Measurements from ENCODE around the gene DHTKD1. TPM values are rescaled to one million over a fixed set of nuclear protein-coding genes. Genes with fewer than 3 reads are reported as not detected.

Gene DHTKD1
- total and polyA plus RNA-seq, 10 of the 15 experiments (the other 5 are each of a cell fraction or from before 2014, with no cell fraction given), result 11.3 to 35.0 (median 26.9) TPM

- TF ChIP-seq CEBPZ (IDR thresholded peaks at IDR 0.05; ENCODE audit: low read depth, low read length), result no peak
- no peak for TF ChIP-seq TAF1 (IDR thresholded peaks at IDR 0.05; ENCODE audit: borderline replicate concordance, low read depth, low read length)
- no peak for TF ChIP-seq ZNF274 (IDR thresholded peaks at IDR 0.05; ENCODE audit: insufficient read depth, insufficient read length)
- no peak for TF ChIP-seq RAD21 (IDR thresholded peaks at IDR 0.05; ENCODE audit: insufficient read depth, low read depth, low read length)
- no peak for TF ChIP-seq NFYA (IDR thresholded peaks at IDR 0.05; ENCODE audit: borderline replicate concordance, low read depth, low read length)
- no peak for TF ChIP-seq ETV6 (conservative IDR thresholded peaks at IDR 0.05 in 1 of 2, IDR thresholded peaks at IDR 0.05 in 1 of 2; ENCODE audit: borderline replicate concordance in 1 of 2, low read depth in 1 of 2)
- peak; percentile 62 for TF ChIP-seq POLR2A (IDR thresholded peaks at IDR 0.05; ENCODE audit: low read depth, low read length)
- no peak for TF ChIP-seq NR2C1 (IDR thresholded peaks at IDR 0.05)
- no peak for TF ChIP-seq TCF12 (IDR thresholded peaks at IDR 0.05; ENCODE audit: low read depth, low read length)
- TF ChIP-seq, protein P1, sequence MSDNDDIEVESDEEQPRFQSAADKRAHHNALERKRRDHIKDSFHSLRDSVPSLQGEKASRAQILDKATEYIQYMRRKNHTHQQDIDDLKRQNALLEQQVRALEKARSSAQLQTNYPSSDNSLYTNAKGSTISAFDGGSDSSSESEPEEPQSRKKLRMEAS (IDR thresholded peaks at IDR 0.05; ENCODE audit: low read depth, low read length), result no peak
- TF ChIP-seq IKZF1 (conservative IDR thresholded peaks at IDR 0.05), result peak; percentile 54; the same call in 1 of the 2 replicates
- no peak for TF ChIP-seq E2F8 (IDR thresholded peaks at IDR 0.05; ENCODE audit: low read depth, partially characterized antibody)
- TF ChIP-seq IKZF2 (IDR thresholded peaks at IDR 0.05), result no peak
- TF ChIP-seq POLR2AphosphoS5 (IDR thresholded peaks at IDR 0.05; ENCODE audit: low read length), result peak; percentile 38; the same call in 1 of the 2 replicates
- no peak for TF ChIP-seq MYB (IDR thresholded peaks at IDR 0.05; ENCODE audit: borderline replicate concordance, low read depth, low read length)
- no peak for TF ChIP-seq ATF3 (IDR thresholded peaks at IDR 0.05; ENCODE audit: borderline replicate concordance, extremely low read depth, low read depth, low read length)
- TF ChIP-seq PBX3 (IDR thresholded peaks at IDR 0.05; ENCODE audit: insufficient replicate concordance, low read depth, low read length), result no peak
- no peak for TF ChIP-seq SMC3 (IDR thresholded peaks at IDR 0.05; ENCODE audit: borderline replicate concordance, low read length)
- no peak for TF ChIP-seq ZSCAN29 (IDR thresholded peaks at IDR 0.05)
- TF ChIP-seq RB1 (IDR thresholded peaks at IDR 0.05; ENCODE audit: borderline replicate concordance), result no peak
- TF ChIP-seq FOS (IDR thresholded peaks at IDR 0.05; ENCODE audit: borderline replicate concordance, extremely low read depth, insufficient read length), result no peak
- TF ChIP-seq BHLHE40 (IDR thresholded peaks at IDR 0.05; ENCODE audit: borderline replicate concordance in 1 of 2, low read depth in 2 of 2, low read length in 1 of 2), result 0 out of 4 replicates have a peak, but pooled peaks of 1 of the 2 experiments have one; percentile 2
- TF ChIP-seq DPF2 (IDR thresholded peaks at IDR 0.05), result peak; percentile 42; the same call in 1 of the 2 replicates
These were observed 26.4 kb upstream of the DHTKD1 start (continued) for GRCh38 chr10:12042409-12042796.
